Pancreas (tissue), 10 donors: ENCODE measurements around the gene B3GNT4. TPM values are rescaled to one million over a fixed set of nuclear protein-coding genes. Genes with fewer than 3 reads are reported as not detected.

Experiments used
- ATAC-seq, 4 donors: fragments of 200-7000 bp; cut with Tn5 transposase; one replicate each; pipeline versions ENCODE4 v1.8.0 to v1.9.1; 2020; ENCODE audit warnings: mild to moderate bottlenecking in 4 of 4, moderate library complexity in 4 of 4
- DNase-seq, 6 donors: peaks; one replicate each; pipeline ENCODE4 v3.0.0-alpha.2; 2020
- FAIRE-seq: peaks from 2 replicates; lab custom pipeline; 2012; peaks lifted over from hg19 to GRCh38; lab: Jason Lieb, UNC
- H3K27ac ChIP-seq, 4 donors: fragments of 200-600 bp; sonication (generic); 1 replicate in 3 of 4; 2 replicates in 1 of 4; pipeline versions ENCODE4 v1.5.0 to v1.8.0; 2020
- H3K27me3 ChIP-seq, 4 donors: fragments of 200-600 bp; one replicate each; pipeline ENCODE4 v1.8.0; 2021
- H3K36me3 ChIP-seq, 3 donors: fragments of 200-600 bp; sonication (generic) in 1 of 3; one replicate each; pipeline versions ENCODE4 v1.5.0 to v1.8.0; 2020 to 2021
- H3K4me1 ChIP-seq, 3 donors: fragments of 200-600 bp; one replicate each; pipeline ENCODE4 v1.8.0; 2021
- H3K4me3 ChIP-seq, 4 donors: fragments of 200-600 bp; sonication (generic) in 2 of 4; one replicate each; pipeline versions ENCODE4 v1.5.0 to v1.8.0; 2020 to 2021
- H3K9me3 ChIP-seq, 4 donors: fragments of 200-600 bp; one replicate each; pipeline ENCODE4 v1.8.0; 2021
- CTCF ChIP-seq, 4 donors: fragments of 200-600 bp; sonication (generic) in 3 of 4; IDR thresholded peaks; one replicate each; pipeline versions ENCODE4 v1.5.0 to v1.8.0; 2021; ENCODE audit warnings: antibody characterized with exemption in 4 of 4
- WGBS, 2 donors: extraction: QIAGEN DNeasy Blood & Tissue Kit; methylation state at CpG; one replicate each; pipeline ENCODE4 v1.1.7; 2013; 5-methylcytosine and 5-hydroxymethylcytosine counted together
- intact Hi-C, 3 donors: fragments of 100-400 bp; cut with DNase I; formaldehyde crosslinking; loops; one replicate each; pipeline versions ENCODE4 v1.11.1 to v1.14.2; 2022
- polyA plus RNA-seq, 2 donors: library from polyadenylated mRNA; stranded (reverse); fragments of 200-250 nt; gene quantifications; one replicate each; pipeline ENCODE4 v1.2.3, GENCODE V29; 2013
- total RNA-seq, 6 donors: library from RNA; stranded (reverse); fragmentation: NEBNext Ultra II Directional in 4 of 6; extraction: Animal tissue kit (Norgen Biotek cat#: 25700) in 4 of 6; gene quantifications; one replicate each; pipeline versions ENCODE4 v1.2.1 to v1.2.4, GENCODE V29; 2021 to 2023
- donor health status: healthy with polysubstance abuse.
- donor health status: DM: no; HTN: no; CAD: no; lungs with moderate emphysema.
- donor health status: DM: no; HTN: no; CAD: no.
- donor health status: control.
- donor health status: control.
- donor health status: Bipolar disorder and iron deficiency.
- donor health status: DM: yes; HTN: yes; CAD: no.
- donor health status: DM: no; HTN: no; CAD: no.
- donor health status: DM: no; HTN: no; CAD: no.
- donor health status: DM: yes; HTN: yes; CAD: no.

The B3GNT4 gene
- total and polyA plus RNA-seq, 8 donors = 0.06 to 0.61 (median 0.22) TPM; not detected in 2

GRCh38 chr12:122160761-122161160, 42.7 kb upstream of the B3GNT4 start:
- TF ChIP-seq CTCF (IDR thresholded peaks at IDR 0.05) = no peak
- no peaks in the 10 kb centered on the region for H3K27me3 ChIP-seq
- no peaks in the 10 kb centered on the region for H3K9me3 ChIP-seq
- H3K4me1 ChIP-seq = no peaks in the 10 kb centered on the region
- no peaks in the 10 kb centered on the region for H3K36me3 ChIP-seq
- H3K27ac ChIP-seq = no peak overlapping the region
- no peak for FAIRE-seq
- intact Hi-C loops = no loop called here
- 85 to 89% methylated on average over 11 of the region's 11 CpGs for WGBS, 2 donors
- ATAC-seq = no peak
- no peak overlapping the region for H3K4me3 ChIP-seq
- no peak for DNase-seq

- H3K36me3 ChIP-seq = no peaks in the 10 kb centered on the region
- no peaks in the 10 kb centered on the region for H3K4me1 ChIP-seq
- no peak overlapping the region for H3K4me3 ChIP-seq
- H3K9me3 ChIP-seq = no peaks in the 10 kb centered on the region
- no peak overlapping the region for H3K27ac ChIP-seq
- no peak for ATAC-seq
- WGBS, 2 donors = 77 to 81% methylated on average over 8 of the region's 8 CpGs
- TF ChIP-seq CTCF (IDR thresholded peaks at IDR 0.05) = no peak
- H3K27me3 ChIP-seq = no peaks in the 10 kb centered on the region
- no peak for DNase-seq
- intact Hi-C loops = no loop called here
- FAIRE-seq = no peak
Observed at GRCh38 chr12:122161682-122162081, 41.8 kb upstream of the B3GNT4 start.

GRCh38 chr12:122162976-122163375, 40.5 kb upstream of the B3GNT4 start:
- Histone ChIP-seq H3K9me3 (no peaks in the 10 kb centered on the region), H3K36me3 (no peaks in the 10 kb centered on the region), H3K4me3 (no peak overlapping the region), H3K27me3 (no peaks in the 10 kb centered on the region), H3K27ac (no peak overlapping the region), H3K4me1 (no peaks in the 10 kb centered on the region)
- DNase-seq = no peak
- no peak for TF ChIP-seq CTCF (IDR thresholded peaks at IDR 0.05)
- no peak for ATAC-seq
- FAIRE-seq = no peak
- WGBS, 2 donors = 74 to 81% methylated on average over 3 of the region's 3 CpGs
- intact Hi-C loops = no loop called here

- no peak for ATAC-seq
- no peaks in the 10 kb centered on the region for H3K9me3 ChIP-seq
- intact Hi-C loops = no loop called here
- no peak for TF ChIP-seq CTCF (IDR thresholded peaks at IDR 0.05)
- no peak for DNase-seq
- 73 to 75% methylated on average over 22 of the region's 22 CpGs for WGBS, 2 donors
- H3K36me3 ChIP-seq = no peaks in the 10 kb centered on the region
- H3K27me3 ChIP-seq = no peaks in the 10 kb centered on the region
- no peak overlapping the region for H3K27ac ChIP-seq
- FAIRE-seq = no peak
- no peaks in the 10 kb centered on the region for H3K4me1 ChIP-seq
- H3K4me3 ChIP-seq = no peak overlapping the region
Observed at GRCh38 chr12:122166422-122167349, 36.8 kb upstream of the B3GNT4 start.

GRCh38 chr12:122167356-122167925, 36.1 kb upstream of the B3GNT4 start:
- DNase-seq (no peak), FAIRE-seq (no peak), ATAC-seq (no peak)
- no peaks in the 10 kb centered on the region for H3K4me1 ChIP-seq
- H3K9me3 ChIP-seq = no peaks in the 10 kb centered on the region
- no peak for TF ChIP-seq CTCF (IDR thresholded peaks at IDR 0.05)
- no peak overlapping the region for H3K27ac ChIP-seq
- H3K36me3 ChIP-seq = no peaks in the 10 kb centered on the region
- WGBS, 2 donors = 82 to 90% methylated on average over 10 of the region's 10 CpGs
- no peaks in the 10 kb centered on the region for H3K27me3 ChIP-seq
- intact Hi-C loops = no loop called here
- no peak overlapping the region for H3K4me3 ChIP-seq
